GM18505 (cell line): ENCODE measurements around the gene NABP1.
"Not testable (repeated sequence)": the region's sequence is repeated elsewhere in the genome, so short reads cannot be mapped to it uniquely, and the experiment has no call there.

Source experiments
- ATAC-seq: cut with Tn5 transposase; IDR thresholded peaks from one replicate; pipeline ENCODE4 v1.9.1; 2021; ENCODE audit not compliant: unreplicated experiment
- POLR2A ChIP-seq: IDR thresholded peaks from 4 replicates; pipeline ENCODE4 v1.6.1; 2011; ENCODE audit warnings: borderline replicate concordance; ENCODE audit not compliant: insufficient read depth, insufficient read length; ENCODE audit errors: extremely low read depth

The NABP1 gene

GRCh38 chr2:191638802-191639172 lies 39.1 kb upstream of the NABP1 start:
- no peak for ATAC-seq
- no peak for TF ChIP-seq POLR2A

GRCh38 chr2:191641609-191642008 lies 36.3 kb upstream of the NABP1 start:
- TF ChIP-seq POLR2A = no peak
- no peak for ATAC-seq

- no peak for ATAC-seq
- no peak for TF ChIP-seq POLR2A
Measured at GRCh38 chr2:191642541-191642940, 35.4 kb upstream of the NABP1 start.

- no peak for ATAC-seq
- no peak for TF ChIP-seq POLR2A
Measured at GRCh38 chr2:191643429-191643828, 34.5 kb upstream of the NABP1 start.

- not testable (repeated sequence) for ATAC-seq
Measured at GRCh38 chr2:191644613-191645012, 33.3 kb upstream of the NABP1 start.

GRCh38 chr2:191645032-191645431 lies 32.9 kb upstream of the NABP1 start:
- TF ChIP-seq POLR2A = no peak
- no peak for ATAC-seq

GRCh38 chr2:191645434-191646162 lies 32.3 kb upstream of the NABP1 start:
- no peak for TF ChIP-seq POLR2A
- ATAC-seq = no peak

GRCh38 chr2:191646163-191646902 lies 31.6 kb upstream of the NABP1 start:
- no peak for ATAC-seq
- TF ChIP-seq POLR2A = no peak

GRCh38 chr2:191649519-191649918 lies 28.4 kb upstream of the NABP1 start:
- no peak for ATAC-seq
- TF ChIP-seq POLR2A = no peak

- ATAC-seq = peak; percentile 97
- TF ChIP-seq POLR2A = no peak
Measured at GRCh38 chr2:191650896-191651773, 26.8 kb upstream of the NABP1 start.

- TF ChIP-seq POLR2A = no peak
- no peak for ATAC-seq
Measured at GRCh38 chr2:191653667-191654391, 24.1 kb upstream of the NABP1 start.

GRCh38 chr2:191656391-191656790 lies 21.5 kb upstream of the NABP1 start:
- no peak for ATAC-seq
- TF ChIP-seq POLR2A = no peak

- no peak for TF ChIP-seq POLR2A
- no peak for ATAC-seq
Measured at GRCh38 chr2:191656792-191657191, 21.1 kb upstream of the NABP1 start.

- ATAC-seq = no peak
- TF ChIP-seq POLR2A = no peak
Measured at GRCh38 chr2:191657977-191658376, 20.0 kb upstream of the NABP1 start.

- no peak for ATAC-seq
- TF ChIP-seq POLR2A = no peak
Measured at GRCh38 chr2:191659198-191659597, 18.7 kb upstream of the NABP1 start.
